Adrenal gland (tissue), 5 donors: ENCODE results near the gene CEMIP2.

ENCODE experiments used
- CTCF ChIP-seq, 6 experiments: fragments of 450-650 bp in 4 of 6; fragments of 200-600 bp in 2 of 6; sonication (generic) in 1 of 6; IDR thresholded peaks; 1 replicate in 5 of 6; 2 replicates in 1 of 6; pipeline versions ENCODE4 v1.5.1 to v1.8.0; 2016 to 2021; ENCODE audit warnings: antibody characterized with exemption in 6 of 6, mild to moderate bottlenecking in 2 of 6, moderate library complexity in 1 of 6
- POLR2A ChIP-seq, 2 donors: fragments of 450-650 bp; IDR thresholded peaks; one replicate each; pipeline ENCODE4 v1.6.1; 2017; ENCODE audit warnings: antibody characterized with exemption in 2 of 2, mild to moderate bottlenecking in 2 of 2, moderate library complexity in 1 of 2
- donor health status: DM: no; HTN: no; CAD: no.

GRCh38 chr9:71748280-71748743 lies 20.0 kb downstream of the CEMIP2 start:
- TF ChIP-seq CTCF (IDR thresholded peaks at IDR 0.05) (no peak), POLR2A (IDR thresholded peaks at IDR 0.05) (peak in 1 of 2 donors; percentile 5)
